Liver (tissue), 3 donors: ENCODE results near the gene CREB5.

ENCODE experiments used
- ATF3 ChIP-seq: IDR thresholded peaks from 2 replicates; pipeline ENCODE4 v1.6.1; 2016; ENCODE audit warnings: antibody characterized with exemption
- EGR1 ChIP-seq, 2 donors: IDR thresholded peaks; 2 replicates each; pipeline ENCODE4 v1.6.1; 2016 to 2018; ENCODE audit warnings: antibody characterized with exemption in 2 of 2, low read depth in 2 of 2
- FOXA1 ChIP-seq: IDR thresholded peaks from 2 replicates; pipeline ENCODE4 v1.6.1; 2016; ENCODE audit warnings: antibody characterized with exemption
- JUND ChIP-seq, 2 donors: IDR thresholded peaks; 2 replicates each; pipeline ENCODE4 v1.6.1; 2016; ENCODE audit warnings: antibody characterized with exemption in 2 of 2
- MAX ChIP-seq: IDR thresholded peaks from 2 replicates; pipeline ENCODE4 v1.6.1; 2016; ENCODE audit warnings: antibody characterized with exemption
- RXRA ChIP-seq, 2 donors: IDR thresholded peaks; 2 replicates each; pipeline ENCODE4 v1.6.1; 2017 to 2018; ENCODE audit warnings: antibody characterized with exemption in 2 of 2, mild to moderate bottlenecking in 1 of 2
- SP1 ChIP-seq: IDR thresholded peaks from 2 replicates; pipeline ENCODE4 v1.6.1; 2018; ENCODE audit warnings: antibody characterized with exemption, mild to moderate bottlenecking
- TAF1 ChIP-seq: conservative IDR thresholded peaks from 2 replicates; pipeline ENCODE4 v1.6.1; 2016; ENCODE audit warnings: antibody characterized with exemption, mild to moderate bottlenecking
- YY1 ChIP-seq: IDR thresholded peaks from 2 replicates; pipeline ENCODE4 v1.6.1; 2016; ENCODE audit warnings: antibody characterized with exemption, mild to moderate bottlenecking
- TF ChIP-seq, protein P1 (sequence below): fragments of 150-350 bp; IDR thresholded peaks from 2 replicates; pipeline ENCODE4 v1.5.1; 2017; ENCODE audit warnings: improper control_type of control experiment, low read depth, low read length; ENCODE audit not compliant: missing input control
- TF ChIP-seq, protein P2 (sequence below): IDR thresholded peaks from 2 replicates; pipeline ENCODE4 v1.6.1; 2016; ENCODE audit warnings: antibody characterized with exemption, mild to moderate bottlenecking
- donor health status: healthy.
- donor health status: healthy.

DNA sequence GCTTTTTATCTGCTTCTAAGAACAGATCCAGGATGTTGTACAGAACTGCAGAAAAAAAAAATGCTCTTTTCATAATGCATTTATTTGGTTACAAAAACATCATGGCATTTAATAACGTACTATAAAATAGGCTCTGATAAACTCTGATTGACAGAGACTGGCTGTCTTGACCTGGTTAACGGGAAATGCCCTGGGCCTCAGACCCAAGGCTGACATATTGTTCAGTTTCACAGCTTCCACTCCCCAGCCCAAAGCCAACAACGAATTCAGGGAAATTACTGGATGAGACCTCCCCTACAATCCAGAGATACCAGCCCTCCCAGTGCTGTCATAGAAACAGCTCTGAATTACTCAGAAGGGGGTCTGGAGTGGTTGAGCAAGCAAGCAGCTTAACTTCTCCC, 260.1 kb downstream of the CREB5 start:
- TF ChIP-seq TAF1 (no peak), MAX (no peak), RXRA (IDR thresholded peaks at IDR 0.05) (no peak), JUND (IDR thresholded peaks at IDR 0.05) (no peak), YY1 (no peak), FOXA1 (no peak), SP1 (no peak), ATF3 (no peak), EGR1 (IDR thresholded peaks at IDR 0.05; ENCODE audit: low read depth in 2 of 2) (no peak)
- TF ChIP-seq, protein P1, sequence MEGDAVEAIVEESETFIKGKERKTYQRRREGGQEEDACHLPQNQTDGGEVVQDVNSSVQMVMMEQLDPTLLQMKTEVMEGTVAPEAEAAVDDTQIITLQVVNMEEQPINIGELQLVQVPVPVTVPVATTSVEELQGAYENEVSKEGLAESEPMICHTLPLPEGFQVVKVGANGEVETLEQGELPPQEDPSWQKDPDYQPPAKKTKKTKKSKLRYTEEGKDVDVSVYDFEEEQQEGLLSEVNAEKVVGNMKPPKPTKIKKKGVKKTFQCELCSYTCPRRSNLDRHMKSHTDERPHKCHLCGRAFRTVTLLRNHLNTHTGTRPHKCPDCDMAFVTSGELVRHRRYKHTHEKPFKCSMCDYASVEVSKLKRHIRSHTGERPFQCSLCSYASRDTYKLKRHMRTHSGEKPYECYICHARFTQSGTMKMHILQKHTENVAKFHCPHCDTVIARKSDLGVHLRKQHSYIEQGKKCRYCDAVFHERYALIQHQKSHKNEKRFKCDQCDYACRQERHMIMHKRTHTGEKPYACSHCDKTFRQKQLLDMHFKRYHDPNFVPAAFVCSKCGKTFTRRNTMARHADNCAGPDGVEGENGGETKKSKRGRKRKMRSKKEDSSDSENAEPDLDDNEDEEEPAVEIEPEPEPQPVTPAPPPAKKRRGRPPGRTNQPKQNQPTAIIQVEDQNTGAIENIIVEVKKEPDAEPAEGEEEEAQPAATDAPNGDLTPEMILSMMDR = no peak
- TF ChIP-seq, protein P2, sequence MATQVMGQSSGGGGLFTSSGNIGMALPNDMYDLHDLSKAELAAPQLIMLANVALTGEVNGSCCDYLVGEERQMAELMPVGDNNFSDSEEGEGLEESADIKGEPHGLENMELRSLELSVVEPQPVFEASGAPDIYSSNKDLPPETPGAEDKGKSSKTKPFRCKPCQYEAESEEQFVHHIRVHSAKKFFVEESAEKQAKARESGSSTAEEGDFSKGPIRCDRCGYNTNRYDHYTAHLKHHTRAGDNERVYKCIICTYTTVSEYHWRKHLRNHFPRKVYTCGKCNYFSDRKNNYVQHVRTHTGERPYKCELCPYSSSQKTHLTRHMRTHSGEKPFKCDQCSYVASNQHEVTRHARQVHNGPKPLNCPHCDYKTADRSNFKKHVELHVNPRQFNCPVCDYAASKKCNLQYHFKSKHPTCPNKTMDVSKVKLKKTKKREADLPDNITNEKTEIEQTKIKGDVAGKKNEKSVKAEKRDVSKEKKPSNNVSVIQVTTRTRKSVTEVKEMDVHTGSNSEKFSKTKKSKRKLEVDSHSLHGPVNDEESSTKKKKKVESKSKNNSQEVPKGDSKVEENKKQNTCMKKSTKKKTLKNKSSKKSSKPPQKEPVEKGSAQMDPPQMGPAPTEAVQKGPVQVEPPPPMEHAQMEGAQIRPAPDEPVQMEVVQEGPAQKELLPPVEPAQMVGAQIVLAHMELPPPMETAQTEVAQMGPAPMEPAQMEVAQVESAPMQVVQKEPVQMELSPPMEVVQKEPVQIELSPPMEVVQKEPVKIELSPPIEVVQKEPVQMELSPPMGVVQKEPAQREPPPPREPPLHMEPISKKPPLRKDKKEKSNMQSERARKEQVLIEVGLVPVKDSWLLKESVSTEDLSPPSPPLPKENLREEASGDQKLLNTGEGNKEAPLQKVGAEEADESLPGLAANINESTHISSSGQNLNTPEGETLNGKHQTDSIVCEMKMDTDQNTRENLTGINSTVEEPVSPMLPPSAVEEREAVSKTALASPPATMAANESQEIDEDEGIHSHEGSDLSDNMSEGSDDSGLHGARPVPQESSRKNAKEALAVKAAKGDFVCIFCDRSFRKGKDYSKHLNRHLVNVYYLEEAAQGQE = no peak
